HG03520 (cell line): ENCODE measurements around the gene RNF40.
"Not testable (repeated sequence)": the region's sequence is repeated elsewhere in the genome, so short reads cannot be mapped to it uniquely, and the experiment has no call there.

ENCODE experiments used
- ATAC-seq: cut with Tn5 transposase; IDR thresholded peaks from one replicate; pipeline ENCODE4 v1.9.1; 2021; ENCODE audit warnings: mild to moderate bottlenecking, moderate library complexity; ENCODE audit not compliant: unreplicated experiment

RNF40 gene

DNA sequence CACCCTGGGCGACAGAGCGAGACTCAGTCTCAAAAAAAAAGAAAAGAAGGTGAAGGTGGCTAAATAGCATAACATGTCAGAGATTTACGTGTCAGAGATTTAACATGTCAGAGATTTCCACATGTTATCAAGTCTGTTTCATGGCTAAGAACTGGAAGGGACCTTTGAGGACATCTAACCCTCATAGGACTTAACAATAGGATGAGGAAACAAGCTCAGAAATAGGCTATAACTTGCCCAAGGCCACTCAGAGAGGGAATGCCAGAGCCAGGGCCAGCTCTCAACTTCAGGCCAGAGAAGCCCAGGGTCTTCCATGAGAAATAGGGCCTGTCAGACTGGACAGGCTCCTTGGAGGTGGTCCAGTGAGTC, 51.7 kb downstream of the RNF40 start:
- peak; percentile 8 for ATAC-seq

- no peak for ATAC-seq
These were observed 54.6 kb downstream of the RNF40 start for GRCh38 chr16:30816769-30817168.

GRCh38 chr16:30820952-30821421, 58.9 kb downstream of the RNF40 start:
- ATAC-seq: no peak

DNA sequence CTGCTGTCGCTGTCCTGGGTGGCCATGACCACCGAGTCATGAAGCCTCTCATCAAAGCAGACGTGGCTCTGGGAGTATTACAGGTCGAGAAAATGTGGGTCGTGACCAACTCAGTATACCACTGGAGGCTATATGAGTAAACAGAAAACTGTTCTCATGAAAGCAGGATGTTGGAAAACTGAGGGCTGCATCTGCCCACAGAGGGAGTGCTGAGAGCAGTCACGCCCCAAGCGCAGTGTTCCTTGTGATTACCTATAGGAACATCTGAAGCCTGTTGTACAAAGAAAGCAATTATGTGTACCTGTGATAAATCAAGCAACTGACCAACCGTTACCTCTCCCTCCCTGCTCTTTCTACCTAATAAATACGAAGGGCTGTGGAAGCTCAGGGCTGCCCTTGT, 59.3 kb downstream of the RNF40 start:
- ATAC-seq: not testable (repeated sequence)

DNA sequence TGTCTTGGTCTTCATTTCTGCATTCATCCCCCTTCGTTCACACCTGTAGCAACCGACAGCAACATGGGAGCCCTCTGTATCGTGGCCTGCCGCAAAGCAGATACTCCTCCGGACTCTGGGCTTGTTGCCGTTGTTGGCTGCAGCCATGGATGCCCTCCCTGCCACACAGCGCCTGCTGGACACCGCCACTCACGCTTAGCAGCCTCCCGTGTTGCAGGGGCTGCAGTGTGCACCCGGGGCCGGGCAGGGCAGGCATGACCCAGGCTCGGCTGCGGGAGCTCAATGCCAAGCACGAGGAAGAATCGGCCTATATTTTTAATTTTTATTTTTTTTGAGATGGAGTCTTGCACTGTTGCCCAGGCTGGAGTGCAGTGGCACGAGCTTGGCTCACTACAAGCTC, 59.8 kb downstream of the RNF40 start:
- no peak for ATAC-seq
